Endodermal cell (in vitro differentiated cells): ENCODE measurements around the gene CRY1. TPM values are rescaled to one million over a fixed set of nuclear protein-coding genes. Genes with fewer than 3 reads are reported as not detected.

Source experiments
- DNase-seq: peaks from one replicate; pipeline ENCODE4 v3.0.0-alpha.2; 2017
- H3K27ac ChIP-seq: 2 replicates; pipeline ENCODE4 v1.5.1; 2013; ENCODE audit warnings: mild to moderate bottlenecking, low read depth, low read length, moderate library complexity
- H3K27me3 ChIP-seq: 2 replicates; pipeline ENCODE4 v1.6.1; 2013; ENCODE audit warnings: mild to moderate bottlenecking, low read length, moderate library complexity; ENCODE audit not compliant: insufficient read depth, control insufficient read depth, poor library complexity, severe bottlenecking
- H3K36me3 ChIP-seq: 2 replicates; pipeline ENCODE4 v1.7.0; 2013; ENCODE audit warnings: mild to moderate bottlenecking, low read length, moderate library complexity; ENCODE audit not compliant: control insufficient read depth, insufficient read depth
- H3K4me1 ChIP-seq: one replicate; pipeline ENCODE4 v1.7.0; 2013; ENCODE audit warnings: low read length; ENCODE audit not compliant: control insufficient read depth, insufficient read depth
- H3K4me3 ChIP-seq: 2 replicates; pipeline ENCODE4 v1.5.1; 2013; ENCODE audit warnings: mild to moderate bottlenecking, low read length, moderate library complexity
- H3K9ac ChIP-seq: 2 replicates; pipeline ENCODE4 v1.6.1; 2013; ENCODE audit warnings: mild to moderate bottlenecking, low read length, moderate library complexity; ENCODE audit not compliant: poor library complexity, severe bottlenecking; ENCODE audit errors: extremely low read depth
- H3K9me3 ChIP-seq: 2 replicates; pipeline ENCODE4 v1.6.1; 2013; ENCODE audit warnings: mild to moderate bottlenecking, low read length, moderate library complexity; ENCODE audit not compliant: control insufficient read depth
- H3K27ac Mint-ChIP-seq: 2 replicates; pipeline ENCODE4 v1.8.0; 2020; ENCODE audit warnings: mixed read lengths
- H3K27me3 Mint-ChIP-seq: 2 replicates; pipeline ENCODE4 v1.8.0; 2021; ENCODE audit warnings: mild to moderate bottlenecking, mixed read lengths; ENCODE audit not compliant: insufficient read depth
- H3K36me3 Mint-ChIP-seq: 2 replicates; pipeline ENCODE4 v1.8.0; 2020; ENCODE audit warnings: low read depth, mixed read lengths
- H3K4me1 Mint-ChIP-seq: 2 replicates; pipeline ENCODE4 v1.8.0; 2020; ENCODE audit warnings: mixed read lengths
- H3K4me3 Mint-ChIP-seq: 2 replicates; pipeline ENCODE4 v1.8.0; 2020; ENCODE audit warnings: mild to moderate bottlenecking, moderate library complexity, mixed read lengths
- H3K9me3 Mint-ChIP-seq: 2 replicates; pipeline ENCODE4 v1.8.0; 2020; ENCODE audit warnings: mild to moderate bottlenecking, mixed read lengths
- WGBS, 2 experiments: methylation state at CpG; one replicate each; pipeline versions ENCODE4 v1.1.5 to v1.1.7; 2013; ENCODE audit warnings: missing lambda C conversion rate in 2 of 2, mixed read lengths in 1 of 2; ENCODE audit not compliant: insufficient coverage in 1 of 2, insufficient read length in 1 of 2; 5-methylcytosine and 5-hydroxymethylcytosine counted together
- total RNA-seq, 2 donors: library from RNA; stranded (reverse); fragmentation: NEBNext Ultra II Directional in 1 of 2; extraction: Animal tissue kit (Norgen Biotek cat#: 25700) in 1 of 2; gene quantifications; 2 replicates in 1 of 2; 3 replicates in 1 of 2; pipeline ENCODE4 v1.2.1, GENCODE V29; 2021
- TF ChIP-seq, protein P1 (sequence below): fragments of 200-600 bp; sonication (generic); conservative IDR thresholded peaks from 2 replicates; pipeline ENCODE4 v1.5.0; 2021; ENCODE audit warnings: antibody characterized with exemption, mild to moderate bottlenecking

Gene CRY1
- total RNA-seq, 2 donors from 2014 or later: 29.9 to 33.4 TPM

DNA sequence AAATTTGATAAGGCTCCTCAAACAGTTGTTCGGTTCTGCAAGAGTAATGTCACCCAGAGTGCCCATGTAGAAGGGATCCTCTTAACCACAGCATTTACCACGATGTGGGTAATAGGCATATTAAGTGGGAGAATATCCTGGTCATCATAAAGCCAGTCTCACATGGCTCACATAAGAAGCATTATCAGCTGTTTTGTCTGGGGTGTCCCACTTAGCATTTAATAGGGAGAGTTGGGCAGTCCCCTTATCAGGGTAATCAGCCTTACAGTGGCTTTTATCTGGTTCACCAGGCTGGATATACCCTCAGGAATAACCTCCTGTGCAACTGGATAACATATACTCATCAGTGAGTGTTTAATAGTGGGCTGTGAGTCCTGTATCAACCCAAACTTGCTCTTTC, 150.6 kb downstream of the CRY1 start:
- no peak overlapping the region for H3K9ac ChIP-seq
- no peaks in the 10 kb centered on the region for H3K36me3 ChIP-seq
- Mint-ChIP-seq H3K4me3 (no peak overlapping the region), H3K4me1 (no peaks in the 10 kb centered on the region), H3K27ac (no peak overlapping the region), H3K9me3 (peaks cover 63% of the 10 kb centered on the region), H3K36me3 (no peaks in the 10 kb centered on the region), H3K27me3 (no peaks in the 10 kb centered on the region)
- no peak for DNase-seq
- no peaks in the 10 kb centered on the region for H3K27me3 ChIP-seq
- no peak overlapping the region for H3K4me3 ChIP-seq
- peaks cover 68% of the 10 kb centered on the region for H3K9me3 ChIP-seq
- TF ChIP-seq, protein P1, sequence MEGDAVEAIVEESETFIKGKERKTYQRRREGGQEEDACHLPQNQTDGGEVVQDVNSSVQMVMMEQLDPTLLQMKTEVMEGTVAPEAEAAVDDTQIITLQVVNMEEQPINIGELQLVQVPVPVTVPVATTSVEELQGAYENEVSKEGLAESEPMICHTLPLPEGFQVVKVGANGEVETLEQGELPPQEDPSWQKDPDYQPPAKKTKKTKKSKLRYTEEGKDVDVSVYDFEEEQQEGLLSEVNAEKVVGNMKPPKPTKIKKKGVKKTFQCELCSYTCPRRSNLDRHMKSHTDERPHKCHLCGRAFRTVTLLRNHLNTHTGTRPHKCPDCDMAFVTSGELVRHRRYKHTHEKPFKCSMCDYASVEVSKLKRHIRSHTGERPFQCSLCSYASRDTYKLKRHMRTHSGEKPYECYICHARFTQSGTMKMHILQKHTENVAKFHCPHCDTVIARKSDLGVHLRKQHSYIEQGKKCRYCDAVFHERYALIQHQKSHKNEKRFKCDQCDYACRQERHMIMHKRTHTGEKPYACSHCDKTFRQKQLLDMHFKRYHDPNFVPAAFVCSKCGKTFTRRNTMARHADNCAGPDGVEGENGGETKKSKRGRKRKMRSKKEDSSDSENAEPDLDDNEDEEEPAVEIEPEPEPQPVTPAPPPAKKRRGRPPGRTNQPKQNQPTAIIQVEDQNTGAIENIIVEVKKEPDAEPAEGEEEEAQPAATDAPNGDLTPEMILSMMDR: no peak
- no peak overlapping the region for H3K27ac ChIP-seq
- no peaks in the 10 kb centered on the region for H3K4me1 ChIP-seq
- WGBS, 2 experiments: 88 to 100% methylated on average over 1 to 2 of the region's 2 CpGs

DNA sequence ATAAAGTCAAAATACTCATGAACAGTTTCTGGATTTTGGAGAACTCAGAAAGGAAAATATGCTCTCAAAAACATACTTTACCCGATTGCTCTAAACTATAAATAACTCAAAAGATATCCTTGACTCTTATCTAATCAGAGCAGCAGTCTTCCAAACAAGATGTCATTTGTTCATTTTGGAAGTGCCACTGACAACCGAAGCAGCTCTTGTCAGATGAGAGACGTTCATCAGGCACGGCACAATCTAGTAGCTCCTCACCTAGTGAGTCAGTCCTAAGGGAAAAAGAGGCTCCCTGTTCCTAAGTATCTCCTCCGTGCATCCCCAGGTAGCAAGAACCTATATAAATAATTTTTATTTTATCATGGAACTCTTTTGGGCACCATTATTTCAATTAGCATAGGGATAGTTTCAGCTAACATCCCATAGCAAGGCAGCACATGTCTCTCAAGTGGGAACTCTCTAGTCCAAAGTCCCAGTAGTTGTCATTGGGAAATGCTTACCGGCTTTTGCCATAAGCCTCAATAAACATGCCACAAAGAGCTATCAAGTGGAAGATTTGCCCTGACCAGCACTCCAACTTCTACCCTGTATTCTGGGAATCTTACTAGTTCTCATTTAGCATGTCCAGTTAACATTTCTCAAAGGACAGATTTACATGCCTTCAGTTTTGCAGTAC, 151.7 kb downstream of the CRY1 start:
- Histone ChIP-seq H3K4me1 (no peaks in the 10 kb centered on the region), H3K27me3 (no peaks in the 10 kb centered on the region), H3K9me3 (peaks cover 59% of the 10 kb centered on the region), H3K36me3 (no peaks in the 10 kb centered on the region), H3K4me3 (no peak overlapping the region), H3K27ac (no peak overlapping the region), H3K9ac (no peak overlapping the region)
- WGBS, 2 experiments: 94 to 96% methylated on average over 3 to 6 of the region's 6 CpGs
- DNase-seq: no peak
- no peak overlapping the region for H3K4me3 Mint-ChIP-seq
- no peaks in the 10 kb centered on the region for H3K27me3 Mint-ChIP-seq
- TF ChIP-seq, protein P1: no peak
- H3K36me3 Mint-ChIP-seq: no peaks in the 10 kb centered on the region
- no peak overlapping the region for H3K27ac Mint-ChIP-seq
- H3K9me3 Mint-ChIP-seq: peaks cover 57% of the 10 kb centered on the region
- no peaks in the 10 kb centered on the region for H3K4me1 Mint-ChIP-seq

Other genes with a start within 250 kb of the CRY1 start
- gene TMEM263, start 137.6 kb downstream of the CRY1 start, total RNA-seq: 10 to 100 TPM; 25.7 to 39.3 TPM
- gene MTERF2, start 106.4 kb downstream of the CRY1 start, total RNA-seq: 10 to 100 TPM; 12.0 to 12.5 TPM